GM18508 (cell line): ENCODE measurements around the gene FMN1.
A peak's percentile ranks its signal among the peaks of the same experiment; 100 is the strongest.
"Not testable (repeated sequence)": the region's sequence is repeated elsewhere in the genome, so short reads cannot be mapped to it uniquely, and the experiment has no call there.

Source experiments
- ATAC-seq: cut with Tn5 transposase; IDR thresholded peaks from one replicate; pipeline ENCODE4 v1.9.1; 2021; ENCODE audit warnings: moderate number of reproducible peaks; ENCODE audit not compliant: insufficient read depth, unreplicated experiment

Gene FMN1

DNA sequence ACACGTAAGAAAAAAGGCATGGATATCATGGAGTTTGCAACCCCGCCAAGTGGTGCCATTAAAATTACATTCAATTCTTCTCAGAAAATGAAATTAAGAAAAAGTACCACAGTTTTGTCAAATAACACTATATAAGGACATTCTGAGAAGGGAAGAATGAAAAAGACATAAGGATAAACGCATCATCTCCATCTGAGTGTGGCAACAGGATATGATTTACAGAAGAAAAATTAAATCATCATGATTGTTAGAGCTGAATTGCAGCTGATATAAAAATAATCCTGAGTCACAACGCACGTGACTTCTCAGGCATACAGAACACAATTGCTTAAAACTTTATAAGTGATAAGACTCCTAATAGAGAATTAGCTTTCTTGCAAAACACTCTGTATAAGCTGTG, 342.9 kb downstream of the FMN1 start:
- no peak for ATAC-seq

DNA sequence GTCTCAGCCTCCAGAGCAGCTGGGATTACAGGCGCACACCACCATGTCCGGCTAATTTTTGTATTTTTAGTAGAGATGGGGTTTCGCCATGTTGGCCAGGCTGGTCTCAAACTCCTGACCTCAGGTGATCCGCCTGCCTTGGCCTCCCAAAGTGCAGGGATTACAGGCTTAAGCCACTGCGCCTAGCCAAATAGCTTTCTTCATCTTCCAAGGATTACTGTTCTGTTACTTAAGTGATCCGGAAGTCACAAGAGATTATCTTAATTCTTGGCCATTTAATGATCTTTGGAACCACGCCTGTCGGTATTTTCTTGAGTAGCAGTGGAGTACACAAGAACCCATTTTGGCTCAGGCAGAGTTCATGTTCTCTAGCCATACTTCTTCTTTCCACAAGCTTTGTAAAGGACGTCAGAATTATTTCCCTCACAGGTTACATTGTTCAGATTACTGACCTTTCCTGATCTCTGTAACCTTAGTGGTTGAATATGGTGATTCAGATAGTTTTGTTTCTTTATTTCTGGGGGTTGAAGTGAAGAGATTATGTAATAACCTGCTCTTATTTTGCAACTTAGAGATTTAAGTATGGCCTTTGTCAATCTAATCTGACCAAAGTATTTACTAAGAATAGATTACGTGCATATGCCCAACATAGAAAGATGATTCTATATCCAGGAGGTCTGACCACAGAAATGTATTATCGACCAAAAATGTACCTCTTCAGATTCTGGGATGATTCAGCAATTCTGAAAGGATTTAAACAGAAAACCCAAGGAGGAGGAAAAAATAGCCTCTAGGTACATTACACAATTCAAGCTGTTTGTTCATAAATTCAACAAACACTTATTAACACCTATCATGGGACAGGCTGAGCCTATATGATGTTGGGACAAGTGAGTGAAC, 344.5 kb downstream of the FMN1 start:
- ATAC-seq = no peak

DNA sequence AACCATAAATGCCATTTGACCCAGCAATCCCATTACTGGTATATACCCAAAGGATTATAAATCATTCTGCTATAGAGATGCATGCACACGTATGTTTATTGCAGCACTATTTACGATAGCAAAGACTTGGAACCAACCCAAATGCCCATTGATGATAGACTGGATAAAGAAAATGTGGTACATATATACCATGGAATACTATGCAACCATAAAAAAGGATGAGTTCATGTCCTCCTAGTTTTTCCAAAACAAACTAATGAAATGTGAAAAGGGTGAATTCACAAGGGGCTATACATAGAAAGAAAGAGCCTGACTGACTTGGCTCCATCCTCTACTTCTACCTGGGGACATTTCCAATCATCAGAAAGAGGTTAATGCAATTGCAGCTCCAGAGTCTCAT, 347.8 kb downstream of the FMN1 start:
- not testable (repeated sequence) for ATAC-seq

DNA sequence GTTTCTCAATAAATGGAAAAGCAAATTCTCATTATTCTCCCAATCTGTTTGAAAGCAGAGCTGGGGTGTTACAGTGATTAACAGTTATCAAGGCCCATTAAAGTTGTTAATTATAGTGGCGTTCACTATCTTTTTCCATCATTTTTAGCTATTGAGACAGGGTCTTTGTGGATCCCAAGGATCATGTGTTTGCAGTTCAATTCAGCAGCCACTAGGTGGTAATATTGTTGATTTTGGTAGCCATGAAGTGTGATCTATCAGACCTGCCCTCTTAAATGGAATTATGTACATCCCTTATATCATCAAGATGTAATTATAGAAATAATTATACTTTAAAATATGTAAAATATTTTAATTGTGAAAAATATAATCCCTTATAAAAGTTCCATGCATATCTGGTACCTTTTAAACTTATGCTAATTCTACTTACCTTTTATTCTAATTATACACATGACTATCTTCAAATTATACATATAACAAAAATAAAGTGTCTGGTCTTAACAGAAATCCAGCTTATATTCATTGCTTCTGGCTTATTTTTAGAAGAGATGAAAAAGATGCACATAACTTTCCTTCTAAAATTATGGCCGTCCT, 350.3 kb downstream of the FMN1 start:
- no peak for ATAC-seq

DNA sequence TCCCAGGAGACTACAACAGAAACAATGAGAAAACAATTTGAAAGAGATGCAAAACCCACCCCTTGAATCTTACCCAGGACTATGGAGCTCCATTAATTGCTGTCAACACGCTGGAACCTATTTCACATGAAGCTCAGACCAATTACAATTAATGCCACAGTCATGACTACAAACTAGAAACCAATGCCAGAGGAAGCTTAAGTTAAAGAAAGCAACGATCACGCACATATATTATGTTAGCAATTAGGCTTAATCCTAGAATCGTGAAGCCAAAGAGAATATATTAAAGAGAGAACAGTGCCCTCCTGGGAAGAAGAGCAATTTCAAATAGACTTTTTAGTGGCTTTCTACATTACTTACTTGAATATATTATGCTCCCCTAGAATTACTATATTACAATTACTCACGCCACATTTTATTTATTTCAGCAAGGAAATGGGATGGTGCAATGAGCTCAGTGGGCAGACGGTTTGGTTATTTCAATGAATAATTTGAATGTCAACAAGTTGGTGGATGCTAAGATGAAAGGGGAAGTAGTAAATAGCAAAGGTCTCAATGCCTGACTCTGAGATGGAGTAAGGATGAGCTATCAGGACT, 351.2 kb downstream of the FMN1 start:
- ATAC-seq = no peak

DNA sequence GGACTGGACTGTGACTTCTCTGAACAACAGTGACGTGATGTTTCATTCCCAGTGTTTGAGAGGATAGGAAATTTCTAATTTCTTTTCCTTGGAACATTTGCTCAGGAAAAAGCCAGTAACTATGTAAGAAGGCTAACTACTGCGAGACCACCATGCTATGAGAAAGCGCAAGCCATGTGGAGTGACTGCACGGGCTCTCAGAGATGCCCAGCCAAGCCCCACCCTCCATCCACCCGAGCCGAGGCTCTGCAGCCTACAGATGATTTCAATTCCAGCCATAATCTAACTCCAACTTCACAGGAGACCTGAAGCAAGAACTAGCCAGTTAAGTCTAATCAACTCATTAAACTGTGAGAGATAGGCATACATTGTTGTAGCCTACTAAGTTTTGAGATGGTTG, 352.4 kb downstream of the FMN1 start:
- no peak for ATAC-seq

DNA sequence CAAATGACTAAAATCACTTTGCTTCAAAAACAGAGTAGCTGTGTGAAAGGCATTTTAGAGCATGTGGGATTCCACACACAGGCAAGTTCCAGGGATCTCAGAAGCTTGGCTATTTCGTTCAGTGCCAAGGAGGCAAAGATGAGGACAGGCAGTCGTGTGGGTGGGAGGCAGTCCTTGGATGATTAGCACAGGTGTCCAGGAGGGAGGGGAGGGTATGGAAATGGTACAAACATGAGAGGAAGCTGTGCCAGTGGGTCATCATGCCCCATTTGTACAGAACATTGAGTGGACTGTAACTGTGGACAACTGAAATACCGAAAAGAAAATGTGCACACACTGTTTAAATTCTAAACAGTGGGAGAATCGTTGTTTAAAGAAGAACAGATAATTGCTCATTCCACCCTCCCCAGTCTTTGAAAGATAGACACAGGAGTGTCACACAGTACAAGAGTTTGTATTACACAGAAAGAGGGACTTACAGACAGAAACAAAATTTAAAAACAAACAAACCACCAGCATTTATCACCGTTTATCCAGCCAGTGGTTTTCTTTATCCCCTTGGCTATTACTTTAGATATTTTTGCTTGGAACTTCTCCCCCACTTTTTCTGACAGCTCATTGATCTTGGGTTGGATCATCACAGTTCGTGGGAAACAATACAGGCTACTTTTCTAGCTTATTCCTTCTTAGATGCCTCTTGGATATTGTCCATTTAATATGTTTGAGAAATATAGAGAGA, 353.8 kb downstream of the FMN1 start:
- ATAC-seq = no peak

DNA sequence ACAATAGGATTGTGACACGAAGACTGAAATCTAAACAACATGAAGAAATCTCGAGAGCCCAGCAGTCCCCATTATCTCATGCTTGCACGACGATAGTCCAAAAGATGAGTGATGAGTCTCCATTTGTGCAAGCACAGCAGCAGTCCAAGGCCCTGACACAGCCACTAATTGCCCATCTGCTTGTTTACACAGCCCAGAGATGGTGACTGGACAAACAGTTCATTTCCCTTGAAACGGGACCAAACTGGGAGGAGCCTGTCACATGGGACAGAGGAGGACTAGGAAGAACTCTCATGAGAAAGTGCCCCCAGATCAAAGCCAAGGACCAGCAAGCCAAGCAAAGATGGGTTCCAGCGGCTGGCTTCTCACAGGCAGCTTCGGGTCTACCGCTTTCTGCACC, 355.7 kb downstream of the FMN1 start:
- ATAC-seq = no peak

DNA sequence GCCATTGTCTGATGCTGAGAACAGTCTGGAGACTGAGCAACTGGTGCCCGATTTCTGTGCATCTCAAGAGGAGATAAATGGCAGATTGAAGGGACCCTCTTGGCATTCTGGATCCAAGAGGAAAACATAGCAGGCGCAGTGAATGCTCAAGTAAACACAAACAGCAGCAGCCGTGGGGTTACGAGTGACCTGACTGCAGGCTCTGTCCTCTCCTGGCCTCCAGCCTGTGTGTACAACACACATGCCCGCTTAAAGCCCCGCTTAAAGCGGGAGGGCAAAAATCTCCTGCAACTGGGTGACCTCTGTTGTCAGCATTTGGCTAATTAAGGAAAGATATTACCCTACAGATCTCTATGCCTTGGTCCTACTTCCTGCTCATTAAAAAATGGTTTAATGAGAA, 356.2 kb downstream of the FMN1 start:
- no peak for ATAC-seq

DNA sequence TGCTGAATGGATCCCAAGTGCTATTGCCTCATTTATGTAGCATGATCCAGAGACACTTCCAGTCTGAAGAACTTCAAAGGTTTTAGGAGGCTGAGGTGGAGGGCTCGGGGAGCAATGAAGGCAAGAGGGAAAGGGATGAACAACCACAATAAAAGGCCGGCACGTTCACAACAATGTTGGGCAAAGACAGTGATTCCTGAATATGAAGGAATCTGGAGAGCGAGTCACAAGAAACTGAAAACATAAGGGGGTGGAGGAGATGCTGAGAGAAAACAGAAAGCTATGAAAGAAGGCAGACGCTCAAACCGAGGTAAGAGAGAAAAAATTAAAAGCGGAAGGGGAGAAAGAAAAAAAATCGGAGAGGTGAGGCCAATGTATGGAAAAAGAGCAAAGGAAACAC, 356.6 kb downstream of the FMN1 start:
- ATAC-seq = no peak

DNA sequence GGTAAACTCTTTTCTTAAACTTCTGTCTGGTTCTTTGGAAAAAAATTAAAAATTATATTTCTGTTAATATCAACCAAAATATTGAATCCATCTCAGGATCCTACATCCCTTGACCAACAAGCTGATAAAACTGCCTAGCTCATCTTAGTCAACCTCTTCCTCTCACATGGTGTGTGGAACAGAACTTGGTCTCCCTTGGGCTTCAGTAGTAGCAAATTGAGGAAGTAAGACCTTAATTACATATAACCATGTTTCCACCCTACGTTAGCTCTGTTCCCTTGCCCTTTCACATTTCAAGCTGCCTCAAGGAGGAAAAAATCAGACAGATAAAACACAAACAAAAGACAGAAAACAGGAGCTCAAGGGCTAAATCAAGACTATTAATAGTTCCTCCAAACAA, 360.4 kb downstream of the FMN1 start:
- ATAC-seq = peak; percentile 80

DNA sequence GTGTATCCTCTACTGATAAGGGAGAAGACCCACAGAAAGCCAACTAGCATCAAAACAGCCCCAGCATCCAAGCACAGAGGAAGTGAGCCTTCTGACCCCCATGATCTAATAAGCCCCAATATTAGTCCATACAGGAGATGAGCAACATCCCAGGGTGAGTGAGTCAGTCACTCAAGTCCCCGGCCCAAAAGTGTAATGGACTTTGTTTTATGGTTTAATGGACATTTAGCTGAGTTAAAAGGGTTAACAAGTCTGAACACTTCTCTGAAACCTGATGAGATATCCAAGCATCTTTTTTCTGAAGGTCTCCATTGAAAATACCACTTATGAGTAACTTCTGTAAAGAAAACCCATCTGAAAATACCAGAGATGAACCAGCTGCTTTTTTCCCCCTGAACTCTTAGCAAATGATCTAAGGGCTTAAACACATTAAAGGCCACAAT, 361.1 kb downstream of the FMN1 start:
- ATAC-seq = no peak

DNA sequence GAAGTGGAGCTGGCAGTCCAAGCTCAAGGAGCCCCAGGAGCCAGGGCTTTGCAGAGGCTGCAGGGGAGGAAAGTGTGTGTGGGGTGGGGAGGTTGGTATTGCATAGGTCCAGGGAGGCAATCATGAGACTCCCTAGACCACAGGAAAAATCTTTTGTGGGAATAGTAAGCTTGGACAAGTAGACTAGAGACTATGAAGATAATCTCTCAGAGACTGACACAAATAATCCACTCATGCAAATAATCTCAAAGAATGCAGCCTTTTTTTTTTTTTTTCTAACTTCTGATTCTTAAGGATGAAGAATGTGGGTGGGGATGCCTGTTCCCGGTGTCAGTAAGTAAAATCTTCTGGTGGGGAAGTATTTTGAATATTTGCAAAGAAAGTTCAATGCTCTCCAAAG, 363.0 kb downstream of the FMN1 start:
- no peak for ATAC-seq

DNA sequence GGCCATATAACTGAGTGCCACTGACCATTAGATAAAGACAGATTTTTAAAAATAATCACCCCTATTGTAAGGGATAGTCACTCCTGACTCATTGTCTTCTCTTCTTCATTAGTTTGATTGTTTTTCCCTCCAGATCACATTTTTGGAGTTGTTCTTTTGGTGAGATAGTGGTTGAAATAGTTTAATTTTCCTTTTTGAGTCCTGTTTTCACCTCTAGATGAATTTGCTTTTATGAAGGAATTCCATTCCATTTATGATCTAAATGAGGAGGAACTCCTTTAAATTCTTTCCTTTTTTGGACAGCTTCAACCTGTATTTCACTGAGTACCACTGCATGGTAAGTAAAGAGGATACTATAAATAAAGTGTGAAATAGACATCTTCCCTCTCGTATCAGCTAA, 364.3 kb downstream of the FMN1 start:
- no peak for ATAC-seq

DNA sequence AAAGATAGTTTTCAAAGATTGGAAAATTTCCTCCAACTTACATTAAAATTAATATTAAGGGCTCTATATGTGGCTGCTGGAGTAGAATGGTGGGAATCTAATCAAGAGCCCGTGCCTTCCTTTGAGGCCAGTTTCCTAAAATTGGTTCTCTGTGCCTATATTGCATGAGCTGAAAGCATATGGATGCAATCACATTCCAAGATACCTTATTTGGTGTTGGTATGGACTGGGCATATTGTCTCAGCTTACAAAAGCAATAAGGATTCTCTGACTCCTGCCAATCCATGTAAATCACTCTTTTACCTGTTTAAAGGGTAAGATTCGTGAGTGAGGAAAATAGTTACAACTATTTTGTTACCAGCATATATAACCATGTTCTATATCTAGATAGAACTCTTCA, 365.1 kb downstream of the FMN1 start:
- ATAC-seq = no peak

DNA sequence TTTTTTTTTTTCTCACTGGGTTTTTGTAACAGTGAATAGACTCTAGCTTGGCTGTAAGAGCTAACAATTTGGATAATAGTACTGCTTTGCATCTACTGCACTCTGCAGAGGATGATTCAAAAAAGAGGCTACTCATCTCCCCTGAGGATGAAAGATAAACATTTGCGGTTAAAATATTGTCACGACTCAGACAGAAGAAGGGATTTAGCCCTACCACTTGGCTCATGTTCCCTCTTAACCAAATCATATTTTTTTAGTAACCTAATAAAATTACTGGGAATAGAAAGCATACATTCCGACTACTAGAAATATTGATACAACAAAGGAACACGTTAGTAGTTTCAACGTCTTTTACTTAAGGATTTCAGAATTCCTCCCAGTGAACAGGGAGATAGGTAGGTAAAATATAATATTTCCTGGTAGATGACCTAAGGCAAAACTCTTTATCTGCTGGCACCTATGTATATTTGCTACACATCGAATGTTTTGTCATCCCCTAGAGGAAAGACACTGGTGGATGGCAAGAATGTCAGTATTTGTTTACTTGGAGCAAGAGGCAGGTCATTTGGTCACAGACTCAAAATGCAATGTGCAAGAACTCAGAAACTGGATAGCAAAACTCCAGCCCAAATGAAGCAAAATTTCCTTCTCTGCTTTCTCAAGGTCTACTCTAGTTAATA, 365.9 kb downstream of the FMN1 start:
- no peak for ATAC-seq

DNA sequence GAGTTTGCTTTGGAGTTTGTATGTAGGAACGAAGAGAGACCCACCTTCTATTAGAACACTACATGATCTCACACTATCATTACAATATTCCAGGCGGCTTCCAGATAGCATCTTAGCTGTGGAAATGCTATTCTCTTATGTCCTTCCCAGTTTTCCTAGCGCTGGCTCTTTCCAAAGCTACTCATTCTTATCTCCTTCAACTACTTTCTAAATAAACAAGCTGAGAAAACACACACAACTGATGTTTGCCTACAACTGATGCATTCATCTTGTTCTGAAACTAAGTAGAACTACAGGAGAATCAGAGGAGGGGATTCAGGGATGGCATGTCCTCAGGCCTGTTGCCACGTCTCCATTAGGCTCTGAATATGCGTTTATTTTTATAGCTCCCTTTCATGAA, 367.8 kb downstream of the FMN1 start:
- no peak for ATAC-seq

DNA sequence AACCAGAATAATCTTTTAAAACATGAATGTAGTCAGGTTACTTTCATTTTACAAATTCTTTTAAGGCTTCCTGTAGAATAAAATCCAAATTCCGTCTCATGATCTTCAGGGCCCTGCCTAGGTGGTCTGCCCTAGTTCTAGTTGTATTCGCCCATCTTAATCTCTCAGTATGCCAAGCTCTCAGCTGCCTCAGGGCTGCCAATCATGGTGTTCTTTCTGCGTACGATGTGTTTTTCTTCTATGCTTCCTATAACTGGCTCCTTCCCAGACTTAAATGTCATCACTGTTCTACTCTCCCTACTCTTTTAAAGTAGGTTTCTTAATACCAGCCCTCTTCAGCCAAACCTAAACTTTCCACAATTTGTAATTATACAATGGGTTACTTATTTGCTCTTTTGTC, 369.3 kb downstream of the FMN1 start:
- no peak for ATAC-seq

DNA sequence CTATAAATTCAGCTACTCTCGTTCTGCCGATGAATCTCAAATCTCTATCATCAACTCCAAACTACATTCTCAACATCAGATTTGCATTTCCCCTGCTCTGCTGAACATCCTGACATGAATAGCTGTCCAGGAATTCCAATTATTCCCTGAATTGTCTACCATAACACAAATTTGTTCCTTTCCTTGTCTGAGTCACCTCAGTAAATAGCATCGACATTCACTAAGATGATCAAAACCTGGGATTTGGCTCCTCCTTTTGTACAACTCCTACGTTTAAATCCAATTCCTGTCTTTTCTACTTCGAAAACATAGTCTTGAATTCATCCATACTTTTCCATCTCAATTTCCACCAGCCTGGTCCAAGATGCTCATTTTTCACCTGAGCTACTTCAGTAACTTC, 369.7 kb downstream of the FMN1 start:
- ATAC-seq = no peak

DNA sequence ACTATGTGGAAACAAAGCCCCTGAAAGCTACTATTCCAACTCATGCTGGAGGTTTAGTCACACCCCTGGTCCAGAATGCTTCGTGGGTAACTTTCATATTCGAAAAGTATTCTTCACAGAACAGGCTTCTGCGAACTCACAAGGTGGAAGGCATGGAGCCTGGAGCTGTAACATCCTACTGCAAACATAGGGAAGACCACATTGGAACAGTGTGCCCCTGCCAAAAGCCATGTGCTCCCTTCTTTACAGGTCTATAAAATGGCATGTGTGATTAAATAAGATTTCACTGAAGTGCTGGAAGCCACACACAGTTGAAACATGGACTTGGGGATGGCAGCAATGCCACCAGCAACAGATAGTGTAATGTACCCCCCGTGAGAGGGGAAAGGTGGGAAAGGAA, 370.8 kb downstream of the FMN1 start:
- ATAC-seq = no peak
